ENCODE data around the gene LAPTM5.

Gene LAPTM5

GRCh38 chr1:30727824-30728223 lies 29.8 kb downstream of the LAPTM5 start:
- DNase-seq = no peak

- no peak for DNase-seq
Measured at GRCh38 chr1:30726773-30727684, 30.5 kb downstream of the LAPTM5 start.

- DNase-seq = no peak
Measured at GRCh38 chr1:30726236-30726635, 31.3 kb downstream of the LAPTM5 start.

GRCh38 chr1:30725450-30726095 lies 32.0 kb downstream of the LAPTM5 start:
- DNase-seq = no peak

GRCh38 chr1:30724655-30725421 lies 32.7 kb downstream of the LAPTM5 start:
- no peak for DNase-seq

- DNase-seq = no peak
Measured at GRCh38 chr1:30724175-30724574, 33.4 kb downstream of the LAPTM5 start.

- DNase-seq = no peak
Measured at GRCh38 chr1:30723331-30723755, 34.2 kb downstream of the LAPTM5 start, which contains the start of gene MATN1. Gene MATN1, minus strand, starts transcription at chr1:30723585. Its CDS starts 34 bp downstream, at chr1:30723551.

- DNase-seq = peak; percentile 56
Measured at GRCh38 chr1:30721812-30722537, 35.6 kb downstream of the LAPTM5 start.

GRCh38 chr1:30721341-30721793 lies 36.2 kb downstream of the LAPTM5 start:
- DNase-seq = no peak

GRCh38 chr1:30720271-30721223 lies 37.0 kb downstream of the LAPTM5 start:
- no peak for DNase-seq

- no peak for DNase-seq
Measured at GRCh38 chr1:30719406-30720270, 37.9 kb downstream of the LAPTM5 start.

GRCh38 chr1:30718636-30719405 lies 38.8 kb downstream of the LAPTM5 start:
- peak; percentile 58 for DNase-seq

GRCh38 chr1:30718091-30718635 lies 39.4 kb downstream of the LAPTM5 start:
- DNase-seq = peak; percentile 98

GRCh38 chr1:30716646-30717045 lies 40.9 kb downstream of the LAPTM5 start:
- DNase-seq = no peak

GRCh38 chr1:30715886-30716285 lies 41.7 kb downstream of the LAPTM5 start:
- no peak for DNase-seq

GRCh38 chr1:30715216-30715615 lies 42.4 kb downstream of the LAPTM5 start:
- DNase-seq = no peak

- no peak for DNase-seq
Measured at GRCh38 chr1:30714536-30715090, 43.0 kb downstream of the LAPTM5 start.

GRCh38 chr1:30714025-30714424 lies 43.5 kb downstream of the LAPTM5 start:
- DNase-seq = no peak

GRCh38 chr1:30713311-30713710 lies 44.3 kb downstream of the LAPTM5 start:
- no peak for DNase-seq

All from NCI-H1105 (cell line).